Liver (tissue), 9 donors: Measurements from ENCODE around the gene RETSAT. TPM values are rescaled to one million over a fixed set of nuclear protein-coding genes. Genes with fewer than 3 reads are reported as not detected.

Experiments used
- DNase-seq: peaks from one replicate; pipeline ENCODE4 v3.0.0-alpha.2; 2017; ENCODE audit warnings: low spot score
- H3K27ac ChIP-seq, 2 donors: one replicate each; pipeline ENCODE4 v1.7.0; 2013; ENCODE audit warnings: inconsistent platforms in 2 of 2, low read length in 2 of 2, control low read depth in 1 of 2, low read depth in 1 of 2, mild to moderate bottlenecking in 1 of 2
- H3K27me3 ChIP-seq, 4 donors: one replicate each; pipeline versions ENCODE4 v1.6.1 to v1.7.0; 2013; ENCODE audit warnings: low read length in 3 of 4, inconsistent platforms in 1 of 4, mild to moderate bottlenecking in 1 of 4, moderate library complexity in 1 of 4; ENCODE audit not compliant: control insufficient read depth in 4 of 4, insufficient read depth in 4 of 4
- H3K36me3 ChIP-seq, 4 donors: one replicate each; pipeline versions ENCODE4 v1.6.1 to v1.7.0; 2013; ENCODE audit warnings: low read length in 3 of 4, mild to moderate bottlenecking in 3 of 4, low read depth in 1 of 4, moderate library complexity in 1 of 4; ENCODE audit not compliant: control insufficient read depth in 4 of 4, insufficient read depth in 3 of 4
- H3K4me1 ChIP-seq, 4 donors: one replicate each; pipeline versions ENCODE4 v1.6.1 to v1.7.0; 2013; ENCODE audit warnings: low read length in 3 of 4, mild to moderate bottlenecking in 3 of 4, moderate library complexity in 1 of 4; ENCODE audit not compliant: control insufficient read depth in 4 of 4, insufficient read depth in 4 of 4
- H3K4me3 ChIP-seq, 3 donors: one replicate each; pipeline versions ENCODE4 v1.6.1 to v1.7.0; 2013; ENCODE audit warnings: low read length in 3 of 3, control low read depth in 1 of 3, low read depth in 1 of 3, mild to moderate bottlenecking in 1 of 3
- H3K9ac ChIP-seq, 2 donors: one replicate each; pipeline ENCODE4 v1.7.0; 2013; ENCODE audit warnings: low read length in 2 of 2, mild to moderate bottlenecking in 2 of 2, moderate library complexity in 2 of 2, control low read depth in 1 of 2, low read depth in 1 of 2
- H3K9me3 ChIP-seq, 4 donors: one replicate each; pipeline versions ENCODE4 v1.6.1 to v1.7.0; 2013; ENCODE audit warnings: low read length in 3 of 4; ENCODE audit not compliant: control insufficient read depth in 4 of 4
- EGR1 ChIP-seq, 2 donors: IDR thresholded peaks; 2 replicates each; pipeline ENCODE4 v1.6.1; 2016 to 2018; ENCODE audit warnings: antibody characterized with exemption in 2 of 2, low read depth in 2 of 2
- FOXA1 ChIP-seq: IDR thresholded peaks from 2 replicates; pipeline ENCODE4 v1.6.1; 2016; ENCODE audit warnings: antibody characterized with exemption
- FOXA2 ChIP-seq: IDR thresholded peaks from 2 replicates; pipeline ENCODE4 v1.6.1; 2016; ENCODE audit warnings: antibody characterized with exemption
- GABPA ChIP-seq, 2 donors: IDR thresholded peaks in 1 of 2; conservative IDR thresholded peaks in 1 of 2; 2 replicates each; pipeline ENCODE4 v1.6.1; 2016; ENCODE audit warnings: antibody characterized with exemption in 2 of 2, mild to moderate bottlenecking in 1 of 2, moderate library complexity in 1 of 2
- HNF4A ChIP-seq, 2 donors: conservative IDR thresholded peaks; 2 replicates each; pipeline ENCODE4 v1.6.1; 2016; ENCODE audit warnings: antibody characterized with exemption in 2 of 2, mild to moderate bottlenecking in 2 of 2
- HNF4G ChIP-seq: IDR thresholded peaks from 2 replicates; pipeline ENCODE4 v1.6.1; 2016; ENCODE audit warnings: antibody characterized with exemption
- JUND ChIP-seq, 2 donors: IDR thresholded peaks; 2 replicates each; pipeline ENCODE4 v1.6.1; 2016; ENCODE audit warnings: antibody characterized with exemption in 2 of 2
- NR2F2 ChIP-seq: IDR thresholded peaks from 2 replicates; pipeline ENCODE4 v1.6.1; 2016; ENCODE audit warnings: antibody characterized with exemption
- RAD21 ChIP-seq, 2 donors: IDR thresholded peaks; 2 replicates each; pipeline ENCODE4 v1.6.1; 2016; ENCODE audit warnings: antibody characterized with exemption in 2 of 2, mild to moderate bottlenecking in 2 of 2
- RXRA ChIP-seq, 2 donors: IDR thresholded peaks; 2 replicates each; pipeline ENCODE4 v1.6.1; 2017 to 2018; ENCODE audit warnings: antibody characterized with exemption in 2 of 2, mild to moderate bottlenecking in 1 of 2
- SP1 ChIP-seq: IDR thresholded peaks from 2 replicates; pipeline ENCODE4 v1.6.1; 2018; ENCODE audit warnings: antibody characterized with exemption, mild to moderate bottlenecking
- TAF1 ChIP-seq: conservative IDR thresholded peaks from 2 replicates; pipeline ENCODE4 v1.6.1; 2016; ENCODE audit warnings: antibody characterized with exemption, mild to moderate bottlenecking
- YY1 ChIP-seq: IDR thresholded peaks from 2 replicates; pipeline ENCODE4 v1.6.1; 2016; ENCODE audit warnings: antibody characterized with exemption, mild to moderate bottlenecking
- WGBS: extraction: QIAGEN DNeasy Blood & Tissue Kit; methylation state at CpG from one replicate; pipeline ENCODE4 v1.1.7; 2013; 5-methylcytosine and 5-hydroxymethylcytosine counted together
- polyA plus RNA-seq, 2 donors: library from polyadenylated mRNA; stranded (reverse) in 1 of 2; unstranded in 1 of 2; fragments of 200-250 nt in 1 of 2; fragments of >200 nt in 1 of 2; fragmentation: Nextera tagmentation in 1 of 2; extraction: Ambion mirVana in 1 of 2; gene quantifications; one replicate each; pipeline versions ENCODE4 v1.2.1 to v1.2.3, GENCODE V29; 2013 to 2015
- total RNA-seq, 2 donors: library from RNA; depleted of rRNA; stranded (reverse); fragments of >200 nt; gene quantifications; one replicate each; pipeline ENCODE4 v1.2.3, GENCODE V29; 2014
- TF ChIP-seq, protein P1 (sequence below): IDR thresholded peaks from 2 replicates; pipeline ENCODE4 v1.6.1; 2016; ENCODE audit warnings: antibody characterized with exemption
- TF ChIP-seq, protein P2 (sequence below): IDR thresholded peaks from 2 replicates; pipeline ENCODE4 v1.6.1; 2016; ENCODE audit warnings: antibody characterized with exemption
- TF ChIP-seq, protein P3 (sequence below): fragments of 150-350 bp; IDR thresholded peaks from 2 replicates; pipeline ENCODE4 v1.5.1; 2017; ENCODE audit warnings: improper control_type of control experiment, low read depth, low read length; ENCODE audit not compliant: missing input control
- TF ChIP-seq, protein P4 (sequence below): IDR thresholded peaks from 2 replicates; pipeline ENCODE4 v1.6.1; 2016; ENCODE audit warnings: antibody characterized with exemption
- donor health status: healthy.
- donor health status: healthy.
- donor health status: healthy.
- donor health status: healthy.
- donor health status: healthy.

RETSAT gene
- total and polyA plus RNA-seq, 4 donors: 22.8 to 101 (median 70.7) TPM

DNA sequence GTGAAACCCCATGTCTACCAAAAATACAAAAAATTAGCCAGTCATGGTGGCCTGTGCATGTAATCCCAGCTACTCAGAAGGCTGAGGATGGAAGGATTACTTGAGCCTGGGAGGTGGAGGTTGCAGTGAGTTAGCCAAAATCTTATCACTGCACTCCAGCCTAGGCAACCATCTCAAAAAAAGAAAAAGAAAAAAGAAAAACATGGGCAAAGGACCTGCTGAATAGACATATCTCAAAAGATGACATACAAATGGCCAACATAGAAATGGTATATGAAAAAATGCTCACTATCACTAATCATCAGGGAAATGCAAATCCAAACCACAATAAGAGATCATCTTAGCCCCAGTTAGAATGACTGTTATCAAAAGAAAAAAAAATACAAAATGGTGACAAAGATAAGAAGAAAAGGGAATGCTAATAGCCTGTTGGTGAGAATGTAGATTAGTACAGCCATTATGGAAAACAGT, 25.1 kb downstream of the RETSAT start:
- H3K9me3 ChIP-seq: no peaks in the 10 kb centered on the region
- H3K36me3 ChIP-seq: no peaks in the 10 kb centered on the region
- H3K27ac ChIP-seq: no peak overlapping the region
- no peak for DNase-seq
- no peak for TF ChIP-seq RXRA (IDR thresholded peaks at IDR 0.05)
- TF ChIP-seq GABPA (IDR thresholded peaks at IDR 0.05 in 1 of 2, conservative IDR thresholded peaks at IDR 0.05 in 1 of 2): no peak
- TF ChIP-seq, protein P1, sequence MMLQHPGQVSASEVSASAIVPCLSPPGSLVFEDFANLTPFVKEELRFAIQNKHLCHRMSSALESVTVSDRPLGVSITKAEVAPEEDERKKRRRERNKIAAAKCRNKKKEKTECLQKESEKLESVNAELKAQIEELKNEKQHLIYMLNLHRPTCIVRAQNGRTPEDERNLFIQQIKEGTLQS: no peak
- TF ChIP-seq FOXA2: no peak
- TF ChIP-seq HNF4A (conservative IDR thresholded peaks at IDR 0.05): no peak
- no peak for TF ChIP-seq EGR1 (IDR thresholded peaks at IDR 0.05; ENCODE audit: low read depth in 2 of 2)
- TF ChIP-seq RAD21 (IDR thresholded peaks at IDR 0.05): no peak
- TF ChIP-seq NR2F2: no peak
- TF ChIP-seq, protein P2, sequence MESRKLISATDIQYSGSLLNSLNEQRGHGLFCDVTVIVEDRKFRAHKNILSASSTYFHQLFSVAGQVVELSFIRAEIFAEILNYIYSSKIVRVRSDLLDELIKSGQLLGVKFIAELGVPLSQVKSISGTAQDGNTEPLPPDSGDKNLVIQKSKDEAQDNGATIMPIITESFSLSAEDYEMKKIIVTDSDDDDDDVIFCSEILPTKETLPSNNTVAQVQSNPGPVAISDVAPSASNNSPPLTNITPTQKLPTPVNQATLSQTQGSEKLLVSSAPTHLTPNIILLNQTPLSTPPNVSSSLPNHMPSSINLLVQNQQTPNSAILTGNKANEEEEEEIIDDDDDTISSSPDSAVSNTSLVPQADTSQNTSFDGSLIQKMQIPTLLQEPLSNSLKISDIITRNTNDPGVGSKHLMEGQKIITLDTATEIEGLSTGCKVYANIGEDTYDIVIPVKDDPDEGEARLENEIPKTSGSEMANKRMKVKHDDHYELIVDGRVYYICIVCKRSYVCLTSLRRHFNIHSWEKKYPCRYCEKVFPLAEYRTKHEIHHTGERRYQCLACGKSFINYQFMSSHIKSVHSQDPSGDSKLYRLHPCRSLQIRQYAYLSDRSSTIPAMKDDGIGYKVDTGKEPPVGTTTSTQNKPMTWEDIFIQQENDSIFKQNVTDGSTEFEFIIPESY: no peak
- no peak for TF ChIP-seq YY1
- TF ChIP-seq, protein P3, sequence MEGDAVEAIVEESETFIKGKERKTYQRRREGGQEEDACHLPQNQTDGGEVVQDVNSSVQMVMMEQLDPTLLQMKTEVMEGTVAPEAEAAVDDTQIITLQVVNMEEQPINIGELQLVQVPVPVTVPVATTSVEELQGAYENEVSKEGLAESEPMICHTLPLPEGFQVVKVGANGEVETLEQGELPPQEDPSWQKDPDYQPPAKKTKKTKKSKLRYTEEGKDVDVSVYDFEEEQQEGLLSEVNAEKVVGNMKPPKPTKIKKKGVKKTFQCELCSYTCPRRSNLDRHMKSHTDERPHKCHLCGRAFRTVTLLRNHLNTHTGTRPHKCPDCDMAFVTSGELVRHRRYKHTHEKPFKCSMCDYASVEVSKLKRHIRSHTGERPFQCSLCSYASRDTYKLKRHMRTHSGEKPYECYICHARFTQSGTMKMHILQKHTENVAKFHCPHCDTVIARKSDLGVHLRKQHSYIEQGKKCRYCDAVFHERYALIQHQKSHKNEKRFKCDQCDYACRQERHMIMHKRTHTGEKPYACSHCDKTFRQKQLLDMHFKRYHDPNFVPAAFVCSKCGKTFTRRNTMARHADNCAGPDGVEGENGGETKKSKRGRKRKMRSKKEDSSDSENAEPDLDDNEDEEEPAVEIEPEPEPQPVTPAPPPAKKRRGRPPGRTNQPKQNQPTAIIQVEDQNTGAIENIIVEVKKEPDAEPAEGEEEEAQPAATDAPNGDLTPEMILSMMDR: no peak
- no peak for TF ChIP-seq JUND (IDR thresholded peaks at IDR 0.05)
- no peaks in the 10 kb centered on the region for H3K27me3 ChIP-seq
- H3K4me1 ChIP-seq: peaks cover 0 to 39% (median 25%) of the 10 kb centered on the region in 4 donors
- H3K9ac ChIP-seq: no peak overlapping the region
- H3K4me3 ChIP-seq: no peak overlapping the region

DNA sequence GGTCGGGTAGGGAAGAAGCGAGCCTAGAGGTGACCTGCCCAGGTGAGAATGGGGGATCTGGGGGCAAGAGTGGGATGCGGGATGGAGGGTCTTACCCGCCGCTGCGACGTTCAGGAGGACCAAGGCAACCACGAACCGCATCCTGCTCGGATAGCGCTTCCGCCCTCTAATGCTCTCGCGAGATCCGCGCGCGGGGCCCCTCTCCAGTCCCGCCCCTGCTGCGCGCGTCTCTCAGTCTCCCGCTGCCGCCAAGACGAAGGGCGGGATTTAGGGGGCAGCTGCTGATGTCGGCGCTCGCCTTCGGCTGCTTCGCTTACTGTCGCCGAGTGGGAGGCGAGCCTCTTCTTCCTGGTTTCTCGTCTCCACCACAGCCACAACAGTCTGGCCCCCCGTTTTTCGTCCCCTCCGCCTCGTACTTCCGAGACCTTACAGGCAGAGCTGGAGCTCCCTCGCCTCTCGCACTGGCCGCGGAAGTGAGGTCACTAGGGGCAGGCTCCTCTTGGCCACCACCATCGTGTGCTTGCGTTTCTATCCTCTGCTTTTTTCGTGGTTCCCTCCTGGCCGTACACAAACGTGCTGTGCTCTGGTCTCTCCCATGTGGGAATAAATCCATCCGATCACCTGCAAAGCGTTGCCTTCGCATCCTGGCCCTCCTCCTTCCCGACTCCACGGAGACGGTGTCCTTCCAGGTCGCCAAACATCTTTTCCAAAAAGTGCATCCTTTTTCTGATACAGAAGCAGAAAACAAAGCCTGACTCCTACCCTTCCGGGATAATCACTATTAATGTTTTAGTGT, 26.3 kb downstream of the RETSAT start, which contains the start of gene TGOLN2:
Gene TGOLN2 (minus strand): TSS at position 168 of the 796 bp plus-strand sequence. CDS start 27 bp downstream, at position 141.
- peak; percentile 92 for DNase-seq
- Histone ChIP-seq H3K9me3 (no peaks in the 10 kb centered on the region), H3K27ac (peak within 1 kb of the TSS; percentile 92 to 99), H3K9ac (peak within 1 kb of the TSS; percentile 84 to 92), H3K27me3 (no peaks in the 10 kb centered on the region), H3K4me1 (peaks cover 7 to 46% (median 32%) of the 10 kb centered on the region in 4 donors), H3K36me3 (peaks cover 0 to 3% (median 2%) of the 10 kb centered on the region in 4 donors), H3K4me3 (peak within 1 kb of the TSS; percentile 79 to 98 (median 95))
- WGBS: under 1% methylated on average over 57 of the region's 57 CpGs
- peak in 1 of 2 donors; percentile 31 for TF ChIP-seq HNF4A (conservative IDR thresholded peaks at IDR 0.05)
- TF ChIP-seq TAF1: peak; percentile 91
- TF ChIP-seq, protein P4, sequence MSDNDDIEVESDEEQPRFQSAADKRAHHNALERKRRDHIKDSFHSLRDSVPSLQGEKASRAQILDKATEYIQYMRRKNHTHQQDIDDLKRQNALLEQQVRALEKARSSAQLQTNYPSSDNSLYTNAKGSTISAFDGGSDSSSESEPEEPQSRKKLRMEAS: no peak
- no peak for TF ChIP-seq FOXA1
- TF ChIP-seq RAD21 (IDR thresholded peaks at IDR 0.05): peak in 1 of 2 donors; percentile 46
- TF ChIP-seq, protein P1: no peak
- peak; percentile 27 for TF ChIP-seq SP1
- peak; percentile 89 for TF ChIP-seq NR2F2
- TF ChIP-seq EGR1 (IDR thresholded peaks at IDR 0.05; ENCODE audit: low read depth in 2 of 2): no peak
- no peak for TF ChIP-seq FOXA2
- peak; percentile 90 for TF ChIP-seq YY1
- TF ChIP-seq JUND (IDR thresholded peaks at IDR 0.05): peak in 1 of 2 donors; percentile 25
- TF ChIP-seq RXRA (IDR thresholded peaks at IDR 0.05): peak; percentile 27 to 45
- TF ChIP-seq, protein P2: peak; percentile 99
- TF ChIP-seq HNF4G: no peak
- TF ChIP-seq, protein P3: peak; percentile 0
